ENCODE results near the gene ZDBF2.
A peak's percentile ranks its signal among the peaks of the same experiment; 100 is the strongest.
"Not testable (repeated sequence)": the region's sequence is repeated elsewhere in the genome, so short reads cannot be mapped to it uniquely, and the experiment has no call there.

The ZDBF2 gene

GRCh38 chr2:206274434-206275311 lies at the start of gene ZDBF2:
Gene ZDBF2 (plus strand): TSS chr2:206274663. CDS start chr2:206281850, 7,187 bp downstream.
- peak within 1 kb of the TSS; percentile 91 to 96 for H3K4me3 Mint-ChIP-seq
- H3K27ac Mint-ChIP-seq, result peak within 1 kb of the TSS; percentile 95 to 96
- ATAC-seq (peak; percentile 85), DNase-seq (peak; percentile 59 to 65)
- peaks cover 0 to 5% of the 10 kb centered on the region in 2 donors for H3K9me3 Mint-ChIP-seq
- H3K27me3 Mint-ChIP-seq, result peaks cover 60% of the 10 kb centered on the region
- peaks cover 19% of the 10 kb centered on the region for H3K4me1 Mint-ChIP-seq

- peaks cover 25% of the 10 kb centered on the region for H3K27me3 Mint-ChIP-seq
- DNase-seq, result no peak
- ATAC-seq, result peak; percentile 62
- no peak overlapping the region for H3K4me3 Mint-ChIP-seq
- H3K4me1 Mint-ChIP-seq, result no peaks in the 10 kb centered on the region
- H3K27ac Mint-ChIP-seq, result no peak overlapping the region
- peaks cover 0 to 10% of the 10 kb centered on the region in 2 donors for H3K9me3 Mint-ChIP-seq
Measured at GRCh38 chr2:206225435-206226232, 48.8 kb upstream of the ZDBF2 start.

GRCh38 chr2:206228636-206229035 lies 45.8 kb upstream of the ZDBF2 start:
- not testable (repeated sequence) for H3K27ac Mint-ChIP-seq, ATAC-seq, DNase-seq, H3K4me1 Mint-ChIP-seq, H3K4me3 Mint-ChIP-seq
- Mint-ChIP-seq H3K9me3 (peaks cover 0 to 10% of the 10 kb centered on the region in 2 donors), H3K27me3 (peaks cover 18% of the 10 kb centered on the region)

- H3K4me3 Mint-ChIP-seq, result no peak overlapping the region
- DNase-seq (no peak), ATAC-seq (no peak)
- H3K9me3 Mint-ChIP-seq, result peaks cover 0 to 10% of the 10 kb centered on the region in 2 donors
- H3K4me1 Mint-ChIP-seq, result peaks cover 9% of the 10 kb centered on the region
- H3K27me3 Mint-ChIP-seq, result peaks cover 18% of the 10 kb centered on the region
- no peak overlapping the region for H3K27ac Mint-ChIP-seq
Measured at GRCh38 chr2:206229642-206230041, 44.8 kb upstream of the ZDBF2 start.

- no peak for ATAC-seq
- no peak overlapping the region for H3K27ac Mint-ChIP-seq
- no peak for DNase-seq
Measured at GRCh38 chr2:206230060-206230762, 44.3 kb upstream of the ZDBF2 start.

GRCh38 chr2:206231669-206232286 lies 42.7 kb upstream of the ZDBF2 start:
- H3K27me3 Mint-ChIP-seq, result peaks cover 18% of the 10 kb centered on the region
- peaks cover 9% of the 10 kb centered on the region for H3K4me1 Mint-ChIP-seq
- peaks cover 0 to 10% of the 10 kb centered on the region in 2 donors for H3K9me3 Mint-ChIP-seq
- ATAC-seq, result no peak
- no peak overlapping the region for H3K27ac Mint-ChIP-seq
- DNase-seq, result no peak
- H3K4me3 Mint-ChIP-seq, result no peak overlapping the region

More at GRCh38 chr2:206230060-206230762, 44.3 kb upstream of the ZDBF2 start:
- peaks cover 18% of the 10 kb centered on the region for H3K27me3 Mint-ChIP-seq
- peaks cover 9% of the 10 kb centered on the region for H3K4me1 Mint-ChIP-seq
- no peak overlapping the region for H3K4me3 Mint-ChIP-seq
- peaks cover 0 to 10% of the 10 kb centered on the region in 2 donors for H3K9me3 Mint-ChIP-seq

- H3K27ac Mint-ChIP-seq, result no peak overlapping the region
- no peak overlapping the region for H3K4me3 Mint-ChIP-seq
- DNase-seq (no peak), ATAC-seq (no peak)
- H3K27me3 Mint-ChIP-seq, result peaks cover 16% of the 10 kb centered on the region
- H3K4me1 Mint-ChIP-seq, result peaks cover 9% of the 10 kb centered on the region
- H3K9me3 Mint-ChIP-seq, result peaks cover 0 to 10% of the 10 kb centered on the region in 2 donors
Measured at GRCh38 chr2:206232287-206233035, 42.0 kb upstream of the ZDBF2 start.

GRCh38 chr2:206239157-206239556 lies 35.3 kb upstream of the ZDBF2 start:
- Mint-ChIP-seq H3K4me3 (no peak overlapping the region), H3K27me3 (peaks cover 29% of the 10 kb centered on the region), H3K27ac (no peak overlapping the region), H3K4me1 (no peaks in the 10 kb centered on the region), H3K9me3 (no peaks in the 10 kb centered on the region)
- ATAC-seq (no peak), DNase-seq (no peak)

GRCh38 chr2:206240327-206240726 lies 34.1 kb upstream of the ZDBF2 start:
- no peak for ATAC-seq

GRCh38 chr2:206241736-206242135 lies 32.7 kb upstream of the ZDBF2 start:
- no peak for DNase-seq
- H3K4me3 Mint-ChIP-seq, result no peak overlapping the region
- ATAC-seq, result no peak
- no peak overlapping the region for H3K27ac Mint-ChIP-seq
- no peaks in the 10 kb centered on the region for H3K4me1 Mint-ChIP-seq
- H3K9me3 Mint-ChIP-seq, result no peaks in the 10 kb centered on the region
- peaks cover 31% of the 10 kb centered on the region for H3K27me3 Mint-ChIP-seq

More at GRCh38 chr2:206240327-206240726, 34.1 kb upstream of the ZDBF2 start:
- Mint-ChIP-seq H3K9me3 (no peaks in the 10 kb centered on the region), H3K27ac (no peak overlapping the region), H3K27me3 (peaks cover 29% of the 10 kb centered on the region), H3K4me3 (no peak overlapping the region), H3K4me1 (no peaks in the 10 kb centered on the region)
- no peak for DNase-seq

GRCh38 chr2:206245265-206245672 lies 29.2 kb upstream of the ZDBF2 start:
- Mint-ChIP-seq H3K9me3 (no peaks in the 10 kb centered on the region), H3K27ac (no peak overlapping the region), H3K27me3 (peaks cover 50% of the 10 kb centered on the region), H3K4me1 (no peaks in the 10 kb centered on the region), H3K4me3 (no peak overlapping the region)
- no peak for ATAC-seq
- no peak for DNase-seq

- ATAC-seq (peak; percentile 77), DNase-seq (no peak)
- Mint-ChIP-seq H3K27me3 (peaks cover 84% of the 10 kb centered on the region), H3K9me3 (peaks cover 0 to 26% of the 10 kb centered on the region in 2 donors), H3K4me1 (no peaks in the 10 kb centered on the region), H3K4me3 (peak overlapping the region; percentile 59 to 82), H3K27ac (peak overlapping the region; percentile 34 to 82)
Measured at GRCh38 chr2:206250041-206250897, 24.2 kb upstream of the ZDBF2 start.

GRCh38 chr2:206253125-206253776 lies 21.2 kb upstream of the ZDBF2 start:
- peaks cover 0 to 26% of the 10 kb centered on the region in 2 donors for H3K9me3 Mint-ChIP-seq
- H3K4me3 Mint-ChIP-seq, result no peak overlapping the region
- H3K27ac Mint-ChIP-seq, result no peak overlapping the region
- DNase-seq (no peak), ATAC-seq (no peak)
- H3K27me3 Mint-ChIP-seq, result peaks cover 92% of the 10 kb centered on the region
- H3K4me1 Mint-ChIP-seq, result no peaks in the 10 kb centered on the region

Data from stimulated activated naive CD8-positive, alpha-beta T cell treated with anti-CD3 and anti-CD28 coated beads, Interleukin-15, amount 100 ng/mL, for 72 hours (primary cell).